ENCODE results near the gene THAP4.

THAP4 gene

GRCh38 chr2:241637018-241637794 is at the start of gene THAP4, which contains the start of gene ATG4B:
TSS of gene THAP4 (minus strand) at chr2:241637158. CDS start at chr2:241637017, 141 bp downstream.
TSS of gene ATG4B (plus strand) at chr2:241637693. CDS start at chr2:241637715, 22 bp downstream.
- DNase-seq (ENCODE audit: low read depth in 2 of 2): peak; percentile 87 to 90
- peak within 1 kb of the TSS; percentile 77 to 87 for H3K4me3 ChIP-seq (replicated peaks in 1 of 2; ENCODE audit: low read depth in 2 of 2, low read length in 2 of 2)
- no peak for TF ChIP-seq CTCF (IDR thresholded peaks at IDR 0.05; ENCODE audit: low read depth, low read length)

GRCh38 chr2:241686324-241686649 is 49.3 kb upstream of the THAP4 start:
- peak overlapping the region; percentile 86 to 96 for H3K4me3 ChIP-seq (replicated peaks in 1 of 2; ENCODE audit: low read depth in 2 of 2, low read length in 2 of 2)
- no peak for DNase-seq (ENCODE audit: low read depth in 2 of 2)
- no peak for TF ChIP-seq CTCF (IDR thresholded peaks at IDR 0.05; ENCODE audit: low read depth, low read length)

GRCh38 chr2:241680827-241681599 is 44.1 kb upstream of the THAP4 start:
- no peak for TF ChIP-seq CTCF (IDR thresholded peaks at IDR 0.05; ENCODE audit: low read depth, low read length)
- DNase-seq (ENCODE audit: low read depth in 2 of 2): peak; percentile 94 to 97
- no peak overlapping the region for H3K4me3 ChIP-seq (replicated peaks in 1 of 2; ENCODE audit: low read depth in 2 of 2, low read length in 2 of 2)

- TF ChIP-seq CTCF (IDR thresholded peaks at IDR 0.05; ENCODE audit: low read depth, low read length): no peak
- no peak overlapping the region for H3K4me3 ChIP-seq (replicated peaks in 1 of 2; ENCODE audit: low read depth in 2 of 2, low read length in 2 of 2)
- DNase-seq (ENCODE audit: low read depth in 2 of 2): no peak
Observed at GRCh38 chr2:241680044-241680443, 43.1 kb upstream of the THAP4 start.

GRCh38 chr2:241678784-241679540 is 42.0 kb upstream of the THAP4 start:
- TF ChIP-seq CTCF (IDR thresholded peaks at IDR 0.05; ENCODE audit: low read depth, low read length): no peak
- no peak overlapping the region for H3K4me3 ChIP-seq (replicated peaks in 1 of 2; ENCODE audit: low read depth in 2 of 2, low read length in 2 of 2)
- no peak for DNase-seq (ENCODE audit: low read depth in 2 of 2)

- no peak for DNase-seq (ENCODE audit: low read depth in 2 of 2)
- TF ChIP-seq CTCF (IDR thresholded peaks at IDR 0.05; ENCODE audit: low read depth, low read length): no peak
- H3K4me3 ChIP-seq (replicated peaks in 1 of 2; ENCODE audit: low read depth in 2 of 2, low read length in 2 of 2): no peak overlapping the region
Observed at GRCh38 chr2:241678307-241678706, 41.3 kb upstream of the THAP4 start.
